Small intestine (tissue), 7 donors: ENCODE results near the gene RPS26. TPM values are rescaled to one million over a fixed set of nuclear protein-coding genes. Genes with fewer than 3 reads are reported as not detected.

Source experiments
- DNase-seq, 2 donors: peaks; one replicate each; pipeline versions ENCODE4 v3.0.0 to v3.0.0-alpha.2; 2013
- FAIRE-seq: peaks from 2 replicates; lab custom pipeline; 2012; peaks lifted over from hg19 to GRCh38; lab: Jason Lieb, UNC
- H3K27ac ChIP-seq, 3 donors: one replicate each; pipeline ENCODE4 v1.5.1; 2013; ENCODE audit warnings: low read length in 2 of 3, mild to moderate bottlenecking in 2 of 3, control low read depth in 1 of 3, inconsistent platforms in 1 of 3, low read depth in 1 of 3, moderate library complexity in 1 of 3
- H3K27me3 ChIP-seq, 3 donors: one replicate each; pipeline ENCODE4 v1.6.1; 2013; ENCODE audit warnings: low read length in 3 of 3, inconsistent platforms in 1 of 3; ENCODE audit not compliant: control insufficient read depth in 3 of 3, insufficient read depth in 3 of 3
- H3K36me3 ChIP-seq, 3 donors: one replicate each; pipeline ENCODE4 v1.6.1; 2013; ENCODE audit warnings: low read length in 3 of 3, inconsistent platforms in 1 of 3, low read depth in 1 of 3, mild to moderate bottlenecking in 1 of 3, moderate library complexity in 1 of 3; ENCODE audit not compliant: control insufficient read depth in 3 of 3, insufficient read depth in 2 of 3
- H3K4me1 ChIP-seq, 3 donors: one replicate each; pipeline ENCODE4 v1.6.1; 2013; ENCODE audit warnings: low read length in 2 of 3, inconsistent platforms in 1 of 3, low read depth in 1 of 3, mild to moderate bottlenecking in 1 of 3, moderate library complexity in 1 of 3; ENCODE audit not compliant: control insufficient read depth in 3 of 3, insufficient read depth in 2 of 3
- H3K4me3 ChIP-seq, 3 donors: one replicate each; pipeline ENCODE4 v1.5.1; 2013; ENCODE audit warnings: low read length in 3 of 3, control low read depth in 1 of 3, inconsistent platforms in 1 of 3, low read depth in 1 of 3, mild to moderate bottlenecking in 1 of 3, moderate library complexity in 1 of 3
- H3K9me3 ChIP-seq, 2 donors: one replicate each; pipeline ENCODE4 v1.6.1; 2013; ENCODE audit warnings: low read depth in 1 of 2, low read length in 1 of 2; ENCODE audit not compliant: control insufficient read depth in 2 of 2, insufficient read depth in 1 of 2
- WGBS, 3 donors: extraction: QIAGEN DNeasy Blood & Tissue Kit; methylation state at CpG; one replicate each; pipeline ENCODE4 v1.1.7; 2013; 5-methylcytosine and 5-hydroxymethylcytosine counted together
- polyA plus RNA-seq, 4 donors: library from polyadenylated mRNA; stranded (reverse) in 3 of 4; unstranded in 1 of 4; fragments of 200-250 nt in 3 of 4; fragments of 120-200 nt in 1 of 4; gene quantifications; one replicate each; pipeline versions ENCODE4 v1.2.1 to v1.2.3, GENCODE V29; 2013
- donor health status: healthy with polysubstance abuse.
- donor health status: control.
- donor health status: control.
- donor health status: Bipolar disorder and iron deficiency.
- donor health status: healthy.

The RPS26 gene
- polyA plus RNA-seq, 4 donors: 253 to 1,993 (median 1,176) TPM

- FAIRE-seq (no peak), DNase-seq (no peak)
- H3K27ac ChIP-seq: no peak overlapping the region
- H3K36me3 ChIP-seq: no peaks in the 10 kb centered on the region
- H3K4me1 ChIP-seq: peaks cover 0 to 54% (median 7%) of the 10 kb centered on the region in 3 donors
- no peaks in the 10 kb centered on the region for H3K27me3 ChIP-seq
- 91 to 98% (median 95%) methylated on average over 2 of the region's 2 CpGs for WGBS, 3 donors
- no peaks in the 10 kb centered on the region for H3K9me3 ChIP-seq
- no peak overlapping the region for H3K4me3 ChIP-seq
These were observed 30.1 kb upstream of the RPS26 start for GRCh38 chr12:56011509-56012090.

GRCh38 chr12:56013482-56013881 lies 28.2 kb upstream of the RPS26 start:
- H3K9me3 ChIP-seq: no peaks in the 10 kb centered on the region
- H3K4me3 ChIP-seq: no peak overlapping the region
- peak overlapping the region in 1 of 3 donors; percentile 80 for H3K27ac ChIP-seq
- 32 to 68% (median 47%) methylated on average over 5 of the region's 5 CpGs for WGBS, 3 donors
- H3K36me3 ChIP-seq: no peaks in the 10 kb centered on the region
- FAIRE-seq (no peak), DNase-seq (peak; percentile 53 to 63)
- H3K4me1 ChIP-seq: peaks cover 0 to 65% (median 7%) of the 10 kb centered on the region in 3 donors
- H3K27me3 ChIP-seq: no peaks in the 10 kb centered on the region

GRCh38 chr12:56014205-56014604 lies 27.5 kb upstream of the RPS26 start:
- DNase-seq: peak; percentile 27 to 83
- Histone ChIP-seq H3K27me3 (no peaks in the 10 kb centered on the region), H3K9me3 (no peaks in the 10 kb centered on the region), H3K27ac (peak overlapping the region in 1 of 3 donors; percentile 80), H3K4me3 (no peak overlapping the region), H3K36me3 (no peaks in the 10 kb centered on the region), H3K4me1 (peaks cover 0 to 71% (median 7%) of the 10 kb centered on the region in 3 donors)
- FAIRE-seq: no peak
- WGBS, 3 donors: 11 to 34% (median 23%) methylated on average over 2 of the region's 2 CpGs

- no peak for FAIRE-seq
- Histone ChIP-seq H3K27me3 (no peaks in the 10 kb centered on the region), H3K27ac (peak overlapping the region in 1 of 3 donors; percentile 88), H3K4me1 (peaks cover 0 to 86% (median 3%) of the 10 kb centered on the region in 3 donors), H3K36me3 (no peaks in the 10 kb centered on the region), H3K4me3 (no peak overlapping the region), H3K9me3 (no peaks in the 10 kb centered on the region)
- no peak for DNase-seq
- WGBS, 3 donors: 64 to 85% (median 68%) methylated on average over 4 of the region's 4 CpGs
These were observed 24.5 kb upstream of the RPS26 start for GRCh38 chr12:56017181-56017580.

- peak overlapping the region in 1 of 3 donors; percentile 88 for H3K27ac ChIP-seq
- H3K36me3 ChIP-seq: no peaks in the 10 kb centered on the region
- DNase-seq: peak in 1 of 2 donors; percentile 72
- WGBS, 3 donors: 92 to 98% (median 92%) methylated on average over 1 of the region's 1 CpG
- H3K27me3 ChIP-seq: no peaks in the 10 kb centered on the region
- H3K9me3 ChIP-seq: no peaks in the 10 kb centered on the region
- no peak overlapping the region for H3K4me3 ChIP-seq
- no peak for FAIRE-seq
- H3K4me1 ChIP-seq: peaks cover 0 to 81% (median 3%) of the 10 kb centered on the region in 3 donors
These were observed 23.4 kb upstream of the RPS26 start for GRCh38 chr12:56018356-56018755.

GRCh38 chr12:56020423-56021184 lies 21.1 kb upstream of the RPS26 start, which contains the start of gene IKZF4:
Gene IKZF4 (plus strand): TSS chr12:56021043. CDS start chr12:56021494, 451 bp downstream.
- peaks cover 0 to 62% (median 3%) of the 10 kb centered on the region in 3 donors for H3K4me1 ChIP-seq
- peak within 1 kb of the TSS in 2 of 3 donors; percentile 42 to 78 for H3K27ac ChIP-seq
- H3K9me3 ChIP-seq: no peaks in the 10 kb centered on the region
- H3K27me3 ChIP-seq: no peaks in the 10 kb centered on the region
- FAIRE-seq (no peak), DNase-seq (peak in 1 of 2 donors; percentile 83)
- peak within 1 kb of the TSS in 1 of 3 donors; percentile 41 for H3K4me3 ChIP-seq
- H3K36me3 ChIP-seq: peaks cover 0 to 11% (median 3%) of the 10 kb centered on the region in 3 donors
- WGBS, 3 donors: 27 to 73% (median 59%) methylated on average over 10 of the region's 10 CpGs

GRCh38 chr12:56021889-56022497 lies 19.7 kb upstream of the RPS26 start:
- peak overlapping the region in 2 of 3 donors; percentile 42 to 78 for H3K27ac ChIP-seq
- H3K36me3 ChIP-seq: peaks cover 0 to 25% (median 3%) of the 10 kb centered on the region in 3 donors
- H3K4me1 ChIP-seq: peaks cover 0 to 54% (median 3%) of the 10 kb centered on the region in 3 donors
- DNase-seq: no peak
- WGBS, 3 donors: 43 to 67% (median 66%) methylated on average over 2 of the region's 2 CpGs
- peak overlapping the region in 1 of 3 donors; percentile 41 for H3K4me3 ChIP-seq
- no peaks in the 10 kb centered on the region for H3K9me3 ChIP-seq
- H3K27me3 ChIP-seq: no peaks in the 10 kb centered on the region
- no peak for FAIRE-seq

- Histone ChIP-seq H3K36me3 (peaks cover 0 to 63% (median 14%) of the 10 kb centered on the region in 3 donors), H3K4me1 (peaks cover 0 to 9% (median 0%) of the 10 kb centered on the region in 3 donors), H3K27ac (peak overlapping the region in 1 of 3 donors; percentile 0), H3K9me3 (no peaks in the 10 kb centered on the region), H3K4me3 (no peak overlapping the region), H3K27me3 (no peaks in the 10 kb centered on the region)
- no peak for DNase-seq
- FAIRE-seq: no peak
- 68 to 81% (median 76%) methylated on average over 3 to 5 of the region's 5 CpGs for WGBS, 3 donors
These were observed 13.1 kb upstream of the RPS26 start for GRCh38 chr12:56028511-56029165.
